Neural progenitor cell (in vitro differentiated cells): ENCODE data around the gene OR5L1.

ENCODE experiments used
- EZH2 ChIP-seq: fragments of 200-600 bp; sonication (generic); IDR thresholded peaks from 2 replicates; pipeline ENCODE4 v1.6.1; 2017; ENCODE audit warnings: antibody characterized with exemption, mild to moderate bottlenecking, moderate library complexity
- EZH2phosphoT487 ChIP-seq: fragments of 200-600 bp; sonication (generic); IDR thresholded peaks from 2 replicates; pipeline ENCODE4 v1.6.1; 2017; ENCODE audit warnings: antibody characterized with exemption
- TF ChIP-seq, protein P1 (sequence below): fragments of 200-600 bp; sonication (generic); IDR thresholded peaks from 2 replicates; pipeline ENCODE4 v1.5.1; 2017; ENCODE audit warnings: antibody characterized with exemption, mild to moderate bottlenecking

DNA sequence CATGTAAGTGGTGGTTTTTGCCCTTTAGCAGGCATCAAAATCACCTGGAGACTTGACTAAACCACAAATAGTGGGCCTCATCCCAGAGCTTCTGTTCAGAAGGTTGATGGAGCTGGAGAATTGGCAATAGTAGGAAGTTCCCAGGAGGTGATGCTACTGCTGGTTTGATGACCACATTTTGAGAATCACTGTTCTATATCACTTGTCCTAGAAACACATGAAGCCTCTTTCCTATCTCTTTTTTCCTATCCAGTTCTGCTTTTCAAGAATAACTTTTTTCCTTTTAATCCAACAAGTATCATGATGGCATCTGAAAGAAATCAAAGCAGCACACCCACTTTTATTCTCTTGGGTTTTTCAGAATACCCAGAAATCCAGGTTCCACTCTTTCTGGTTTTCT, 38.0 kb upstream of the OR5L1 start, which contains the start of gene OR5D13:
- no peak for TF ChIP-seq EZH2phosphoT487
- TF ChIP-seq, protein P1, sequence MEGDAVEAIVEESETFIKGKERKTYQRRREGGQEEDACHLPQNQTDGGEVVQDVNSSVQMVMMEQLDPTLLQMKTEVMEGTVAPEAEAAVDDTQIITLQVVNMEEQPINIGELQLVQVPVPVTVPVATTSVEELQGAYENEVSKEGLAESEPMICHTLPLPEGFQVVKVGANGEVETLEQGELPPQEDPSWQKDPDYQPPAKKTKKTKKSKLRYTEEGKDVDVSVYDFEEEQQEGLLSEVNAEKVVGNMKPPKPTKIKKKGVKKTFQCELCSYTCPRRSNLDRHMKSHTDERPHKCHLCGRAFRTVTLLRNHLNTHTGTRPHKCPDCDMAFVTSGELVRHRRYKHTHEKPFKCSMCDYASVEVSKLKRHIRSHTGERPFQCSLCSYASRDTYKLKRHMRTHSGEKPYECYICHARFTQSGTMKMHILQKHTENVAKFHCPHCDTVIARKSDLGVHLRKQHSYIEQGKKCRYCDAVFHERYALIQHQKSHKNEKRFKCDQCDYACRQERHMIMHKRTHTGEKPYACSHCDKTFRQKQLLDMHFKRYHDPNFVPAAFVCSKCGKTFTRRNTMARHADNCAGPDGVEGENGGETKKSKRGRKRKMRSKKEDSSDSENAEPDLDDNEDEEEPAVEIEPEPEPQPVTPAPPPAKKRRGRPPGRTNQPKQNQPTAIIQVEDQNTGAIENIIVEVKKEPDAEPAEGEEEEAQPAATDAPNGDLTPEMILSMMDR: no peak
- no peak for TF ChIP-seq EZH2
